CD14-positive monocyte (primary cell): Measurements from ENCODE around the gene PFDN1. TPM values are rescaled to one million over a fixed set of nuclear protein-coding genes. Genes with fewer than 3 reads are reported as not detected.

Experiments
- DNase-seq, 3 donors: peaks; one replicate each; pipeline ENCODE4 v3.0.0-alpha.2; 2011 to 2022
- H2AFZ ChIP-seq: 2 replicates; pipeline ENCODE4 v1.6.0; 2012; ENCODE audit warnings: mild to moderate bottlenecking, low read depth, low read length, inconsistent platforms; ENCODE audit not compliant: insufficient read depth, poor library complexity, severe bottlenecking
- H3K27ac ChIP-seq, 2 donors: 1 replicate in 1 of 2; 2 replicates in 1 of 2; pipeline ENCODE4 v1.5.1; 2012 to 2013; ENCODE audit warnings: low read length in 2 of 2, control low read depth in 1 of 2, inconsistent platforms in 1 of 2, low read depth in 1 of 2, mild to moderate bottlenecking in 1 of 2
- H3K27me3 ChIP-seq, 2 donors: one replicate each; pipeline versions ENCODE4 v1.6.0 to v1.6.1; 2011 to 2013; ENCODE audit warnings: low read length in 2 of 2; ENCODE audit not compliant: control insufficient read depth in 2 of 2, insufficient read depth in 2 of 2
- H3K36me3 ChIP-seq, 2 donors: replicated peaks in 1 of 2; 1 replicate in 1 of 2; 2 replicates in 1 of 2; pipeline versions ENCODE4 v1.5.1 to v1.6.1; 2012 to 2013; ENCODE audit warnings: low read length in 2 of 2, control low read depth in 1 of 2, inconsistent platforms in 1 of 2, mild to moderate bottlenecking in 1 of 2; ENCODE audit not compliant: insufficient read depth in 2 of 2, control insufficient read depth in 1 of 2
- H3K4me1 ChIP-seq, 2 donors: 1 replicate in 1 of 2; 2 replicates in 1 of 2; pipeline versions ENCODE4 v1.5.1 to v1.6.1; 2012 to 2013; ENCODE audit warnings: low read length in 2 of 2, control low read depth in 1 of 2, inconsistent platforms in 1 of 2, mild to moderate bottlenecking in 1 of 2, moderate library complexity in 1 of 2; ENCODE audit not compliant: insufficient read depth in 2 of 2, control insufficient read depth in 1 of 2
- H3K4me2 ChIP-seq: replicated peaks from 2 replicates; pipeline ENCODE3; 2012; ENCODE audit warnings: low read length, moderate library complexity, mild to moderate bottlenecking; ENCODE audit not compliant: poor library complexity, severe bottlenecking; ENCODE audit errors: extremely low read depth
- H3K4me3 ChIP-seq, 3 experiments: fragments of 200-600 bp in 1 of 3; sonication (generic) in 1 of 3; replicated peaks in 1 of 3; 1 replicate in 2 of 3; 2 replicates in 1 of 3; pipeline ENCODE4 v1.5.1; 2011 to 2013; ENCODE audit warnings: low read length in 3 of 3, mild to moderate bottlenecking in 3 of 3, control low read depth in 2 of 3, low read depth in 2 of 3, inconsistent platforms in 1 of 3, moderate library complexity in 1 of 3
- H3K79me2 ChIP-seq: 2 replicates; pipeline ENCODE4 v1.6.0; 2012; ENCODE audit warnings: mild to moderate bottlenecking, control low read depth, inconsistent platforms, low read length, moderate library complexity; ENCODE audit not compliant: insufficient read depth
- H3K9ac ChIP-seq: 2 replicates; pipeline ENCODE4 v1.6.0; 2017; ENCODE audit warnings: low read length, mild to moderate bottlenecking; ENCODE audit not compliant: insufficient read depth, poor library complexity, severe bottlenecking
- H3K9me3 ChIP-seq, 2 donors: replicated peaks in 1 of 2; 1 replicate in 1 of 2; 2 replicates in 1 of 2; pipeline versions ENCODE4 v1.5.1 to v1.6.1; 2012 to 2013; ENCODE audit warnings: low read length in 2 of 2, control low read depth in 1 of 2; ENCODE audit not compliant: control insufficient read depth in 1 of 2, insufficient read depth in 1 of 2
- H4K20me1 ChIP-seq: 2 replicates; pipeline ENCODE4 v1.6.0; 2012; ENCODE audit warnings: mild to moderate bottlenecking, low read length, control low read depth, moderate library complexity; ENCODE audit not compliant: insufficient read depth
- H3K27ac Mint-ChIP-seq, 7 donors: one replicate each; pipeline ENCODE4 v1.8.0; 2020; ENCODE audit warnings: mild to moderate bottlenecking in 7 of 7, mixed read lengths in 7 of 7, moderate library complexity in 6 of 7, inconsistent platforms in 2 of 7
- H3K27me3 Mint-ChIP-seq, 3 donors: one replicate each; pipeline ENCODE4 v1.8.0; 2021 to 2022; ENCODE audit warnings: low read depth in 3 of 3, mild to moderate bottlenecking in 3 of 3, mixed read lengths in 3 of 3, moderate library complexity in 3 of 3, inconsistent platforms in 1 of 3
- H3K36me3 Mint-ChIP-seq, 2 donors: one replicate each; pipeline ENCODE4 v1.8.0; 2020; ENCODE audit warnings: mixed read lengths in 2 of 2, inconsistent platforms in 1 of 2, mild to moderate bottlenecking in 1 of 2
- H3K4me1 Mint-ChIP-seq: one replicate; pipeline ENCODE4 v1.8.0; 2020; ENCODE audit warnings: mild to moderate bottlenecking, mixed read lengths
- H3K4me3 Mint-ChIP-seq, 2 donors: one replicate each; pipeline ENCODE4 v1.8.0; 2020; ENCODE audit warnings: mild to moderate bottlenecking in 2 of 2, mixed read lengths in 2 of 2, moderate library complexity in 1 of 2
- H3K9me3 Mint-ChIP-seq, 7 donors: one replicate each; pipeline ENCODE4 v1.8.0; 2020 to 2022; ENCODE audit warnings: mixed read lengths in 7 of 7, mild to moderate bottlenecking in 6 of 7, moderate library complexity in 6 of 7, inconsistent platforms in 2 of 7
- WGBS: methylation state at CpG from one replicate; pipeline ENCODE4 v1.1.5; 2013; ENCODE audit warnings: missing lambda C conversion rate; ENCODE audit not compliant: insufficient coverage; 5-methylcytosine and 5-hydroxymethylcytosine counted together
- intact Hi-C, 2 donors: fragments of 100-400 bp; cut with micrococcal nuclease; formaldehyde crosslinking; loops; one replicate each; pipeline versions ENCODE4 v1.15.0 to v1.15.1; 2023
- polyA plus RNA-seq, 3 donors: library from polyadenylated mRNA; depleted of rRNA in 1 of 3; unstranded in 2 of 3; stranded (reverse) in 1 of 3; fragments of 300-500 nt in 2 of 3; fragments of >200 nt in 1 of 3; fragmentation: Illumina TruSeq in 2 of 3; gene quantifications; 1 replicate in 2 of 3; 2 replicates in 1 of 3; pipeline ENCODE4 v1.2.3, GENCODE V29; 2012 to 2021
- TF ChIP-seq, protein P1 (sequence below): fragments of 200-600 bp; IDR thresholded peaks from one replicate; pipeline ENCODE4 v1.8.0; 2022; ENCODE audit warnings: antibody characterized with exemption, mild to moderate bottlenecking

Gene PFDN1
- polyA plus RNA-seq, 3 donors = 44.7 to 105 (median 82.2) TPM

DNA sequence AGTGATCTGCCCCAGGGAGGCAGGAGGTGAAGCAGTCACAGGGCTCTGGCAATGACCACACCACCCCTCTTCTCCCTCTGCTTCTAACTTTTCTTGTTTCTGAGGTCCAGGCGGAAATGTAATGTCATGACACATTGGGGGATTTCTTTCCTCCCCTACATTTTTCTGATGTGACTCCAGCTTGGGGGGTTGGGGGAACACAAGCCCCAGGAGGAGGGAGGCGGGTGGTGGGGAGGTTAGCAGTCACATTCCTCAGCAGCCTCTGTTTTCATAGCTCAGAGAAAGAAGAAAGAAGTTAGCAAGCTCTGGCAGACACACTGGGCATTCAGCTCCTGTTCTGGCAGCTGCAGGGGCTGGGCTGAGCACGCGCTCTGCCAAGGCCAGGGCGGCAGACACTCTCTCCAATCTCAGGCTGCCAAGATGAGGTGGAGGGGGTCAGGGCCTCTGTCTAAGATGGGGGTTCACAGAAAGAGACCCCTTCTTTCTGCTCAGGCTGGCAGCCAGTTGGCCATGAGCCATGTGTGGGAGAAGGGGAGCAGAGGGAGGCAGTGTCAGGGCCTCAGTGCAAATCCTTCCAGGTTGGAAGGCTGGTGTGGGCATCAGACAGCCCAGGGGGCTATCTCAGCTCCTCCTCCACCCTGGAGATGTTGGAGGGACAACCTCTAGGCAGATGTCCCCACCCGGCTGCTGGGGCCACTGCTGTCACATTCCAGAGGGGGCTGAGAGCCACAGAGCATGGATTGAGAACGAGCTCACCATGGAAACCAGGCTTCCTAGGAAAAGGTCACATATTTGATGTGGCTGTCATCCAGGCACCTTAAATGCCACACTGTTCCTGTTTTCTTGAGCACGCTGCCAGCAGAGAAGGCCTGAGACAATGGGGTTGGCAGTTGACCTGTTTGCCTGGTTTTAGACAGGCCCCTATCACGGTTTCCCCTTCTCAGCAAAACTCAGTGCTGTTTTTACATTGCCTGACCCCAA, 20.1 kb upstream of the PFDN1 start:
- peak in 2 of 3 donors; percentile 29 to 43 for DNase-seq
- no peak overlapping the region for H3K9ac ChIP-seq
- peak overlapping the region in 1 of 2 donors; percentile 10 for H3K27ac ChIP-seq
- H3K4me1 Mint-ChIP-seq = peaks cover 81% of the 10 kb centered on the region
- no peak overlapping the region for H3K4me3 ChIP-seq
- H3K9me3 ChIP-seq = no peaks in the 10 kb centered on the region
- 76% methylated on average over 7 of the region's 9 CpGs for WGBS
- no peak overlapping the region for H3K4me2 ChIP-seq
- H3K27me3 Mint-ChIP-seq = peaks cover 0 to 5% (median 4%) of the 10 kb centered on the region in 3 donors
- H3K79me2 ChIP-seq = no peaks in the 10 kb centered on the region
- no peaks in the 10 kb centered on the region for H3K36me3 ChIP-seq
- peak overlapping the region; percentile 6 to 99 (median 96) for H3K27ac Mint-ChIP-seq
- no peak overlapping the region for H3K4me3 Mint-ChIP-seq
- no peaks in the 10 kb centered on the region for H4K20me1 ChIP-seq
- peaks cover 0 to 5% (median 0%) of the 10 kb centered on the region in 7 donors for H3K9me3 Mint-ChIP-seq
- H3K27me3 ChIP-seq = no peaks in the 10 kb centered on the region
- peaks cover 6 to 18% of the 10 kb centered on the region in 2 donors for H3K36me3 Mint-ChIP-seq
- peaks cover 72 to 73% of the 10 kb centered on the region in 2 donors for H3K4me1 ChIP-seq
- no peak overlapping the region for H2AFZ ChIP-seq
- intact Hi-C loops = loop anchor here in 1 of 2 donors (5.0 kb wide), 1 partner anchor 61 kb away; no protein-coding TSS in a partner anchor
- TF ChIP-seq, protein P1, sequence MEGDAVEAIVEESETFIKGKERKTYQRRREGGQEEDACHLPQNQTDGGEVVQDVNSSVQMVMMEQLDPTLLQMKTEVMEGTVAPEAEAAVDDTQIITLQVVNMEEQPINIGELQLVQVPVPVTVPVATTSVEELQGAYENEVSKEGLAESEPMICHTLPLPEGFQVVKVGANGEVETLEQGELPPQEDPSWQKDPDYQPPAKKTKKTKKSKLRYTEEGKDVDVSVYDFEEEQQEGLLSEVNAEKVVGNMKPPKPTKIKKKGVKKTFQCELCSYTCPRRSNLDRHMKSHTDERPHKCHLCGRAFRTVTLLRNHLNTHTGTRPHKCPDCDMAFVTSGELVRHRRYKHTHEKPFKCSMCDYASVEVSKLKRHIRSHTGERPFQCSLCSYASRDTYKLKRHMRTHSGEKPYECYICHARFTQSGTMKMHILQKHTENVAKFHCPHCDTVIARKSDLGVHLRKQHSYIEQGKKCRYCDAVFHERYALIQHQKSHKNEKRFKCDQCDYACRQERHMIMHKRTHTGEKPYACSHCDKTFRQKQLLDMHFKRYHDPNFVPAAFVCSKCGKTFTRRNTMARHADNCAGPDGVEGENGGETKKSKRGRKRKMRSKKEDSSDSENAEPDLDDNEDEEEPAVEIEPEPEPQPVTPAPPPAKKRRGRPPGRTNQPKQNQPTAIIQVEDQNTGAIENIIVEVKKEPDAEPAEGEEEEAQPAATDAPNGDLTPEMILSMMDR = no peak

DNA sequence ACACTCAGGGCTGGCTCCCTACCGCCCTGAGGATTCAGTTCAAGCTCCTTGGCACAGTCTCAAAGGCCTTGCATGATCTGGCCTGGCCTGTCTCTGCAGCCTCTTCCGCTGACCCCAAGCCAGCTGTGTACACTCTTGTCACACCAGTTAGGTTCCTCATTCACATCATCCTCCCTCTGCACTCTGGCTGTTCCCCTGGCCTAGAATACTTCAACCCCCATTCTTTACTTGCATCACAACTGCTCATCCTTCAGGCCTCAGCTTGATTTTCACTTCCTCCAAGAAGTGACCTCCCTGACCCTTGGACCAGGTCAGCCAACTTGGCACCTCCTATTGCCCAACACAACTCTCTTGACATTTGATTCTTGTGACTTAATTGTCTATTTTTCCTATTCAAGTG, 18.9 kb upstream of the PFDN1 start:
- Mint-ChIP-seq H3K4me3 (peak overlapping the region; percentile 66 to 85), H3K27ac (peak overlapping the region; percentile 96 to 99 (median 98)), H3K9me3 (peaks cover 0 to 5% (median 0%) of the 10 kb centered on the region in 7 donors), H3K4me1 (peaks cover 77% of the 10 kb centered on the region), H3K27me3 (peaks cover 0 to 5% (median 4%) of the 10 kb centered on the region in 3 donors), H3K36me3 (peaks cover 6 to 19% of the 10 kb centered on the region in 2 donors)
- Histone ChIP-seq H3K36me3 (no peaks in the 10 kb centered on the region), H3K4me2 (peak overlapping the region; percentile 39), H3K27me3 (no peaks in the 10 kb centered on the region), H2AFZ (no peak overlapping the region), H3K4me3 (peak overlapping the region in 1 of 3 experiments; percentile 31), H3K9ac (no peak overlapping the region), H3K79me2 (no peaks in the 10 kb centered on the region), H3K4me1 (peaks cover 72 to 73% of the 10 kb centered on the region in 2 donors), H4K20me1 (no peaks in the 10 kb centered on the region), H3K27ac (peak overlapping the region; percentile 75 to 84), H3K9me3 (no peaks in the 10 kb centered on the region)
- TF ChIP-seq, protein P1 = no peak
- intact Hi-C loops = loop anchor here in 1 of 2 donors (5.0 kb wide), 1 partner anchor 59 kb away; no protein-coding TSS in a partner anchor
- peak; percentile 97 to 99 (median 97) for DNase-seq
- 13% methylated on average over 2 of the region's 2 CpGs for WGBS
